GM21786 (cell line): ENCODE results near the gene VSX1.

Experiments
- ATAC-seq: cut with Tn5 transposase; IDR thresholded peaks from one replicate; pipeline ENCODE4 v1.9.1; 2021; ENCODE audit not compliant: unreplicated experiment

The VSX1 gene

DNA sequence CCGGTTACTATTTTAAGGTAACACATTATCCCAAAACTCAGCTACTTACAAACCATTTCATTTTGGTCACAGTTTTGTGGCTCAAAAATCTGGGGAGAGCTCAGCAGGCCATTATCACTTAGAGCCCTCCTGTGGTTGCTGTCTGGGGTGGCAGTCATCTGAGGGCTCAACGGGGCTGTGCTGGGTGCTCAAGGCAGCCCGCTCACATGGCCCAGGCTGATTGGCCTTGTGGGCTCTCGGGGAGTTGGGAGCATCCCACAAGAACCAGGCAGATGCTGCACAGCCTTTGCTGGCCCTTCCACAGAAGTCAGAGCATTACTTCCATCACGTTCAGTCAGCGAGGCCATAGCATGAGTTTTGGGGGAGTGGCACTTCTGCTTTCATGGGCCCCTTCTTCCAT is 6.3 kb upstream of the VSX1 start:
- no peak for ATAC-seq

DNA sequence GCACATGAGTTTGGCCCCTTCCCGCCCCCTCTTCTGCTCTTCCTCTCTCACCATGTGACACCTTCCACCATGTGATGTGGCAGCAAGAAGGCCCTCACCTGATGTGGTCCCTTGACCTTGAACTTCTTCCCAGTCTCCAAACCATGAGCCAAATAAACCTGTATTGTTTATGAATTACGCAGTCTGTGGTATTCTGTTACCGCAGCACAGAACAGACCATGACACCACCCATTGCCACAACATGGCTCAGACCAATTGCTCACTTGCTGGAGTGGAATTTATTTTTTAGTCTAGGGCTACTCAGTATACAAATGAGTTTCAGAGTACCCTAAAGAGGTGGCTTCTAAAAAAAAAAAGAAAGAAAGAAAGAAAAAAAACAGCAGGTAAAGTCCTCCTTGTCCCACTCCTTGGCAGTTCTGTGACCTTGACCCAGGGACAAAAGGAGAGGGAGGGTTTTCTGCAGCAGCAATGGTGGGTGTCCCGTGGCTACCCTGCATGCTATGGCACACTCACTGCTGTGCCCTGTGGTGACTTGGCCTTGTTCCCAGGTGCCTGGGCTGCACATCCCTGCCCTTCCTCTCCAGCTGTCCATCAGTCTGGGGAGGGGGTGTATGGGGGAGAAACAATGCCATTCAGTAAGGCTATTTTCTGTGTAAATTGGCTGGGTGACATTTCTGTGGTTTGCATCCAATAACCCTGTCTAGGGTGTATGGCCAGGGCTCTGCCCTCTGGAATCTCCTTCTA is 5.4 kb upstream of the VSX1 start:
- no peak for ATAC-seq

DNA sequence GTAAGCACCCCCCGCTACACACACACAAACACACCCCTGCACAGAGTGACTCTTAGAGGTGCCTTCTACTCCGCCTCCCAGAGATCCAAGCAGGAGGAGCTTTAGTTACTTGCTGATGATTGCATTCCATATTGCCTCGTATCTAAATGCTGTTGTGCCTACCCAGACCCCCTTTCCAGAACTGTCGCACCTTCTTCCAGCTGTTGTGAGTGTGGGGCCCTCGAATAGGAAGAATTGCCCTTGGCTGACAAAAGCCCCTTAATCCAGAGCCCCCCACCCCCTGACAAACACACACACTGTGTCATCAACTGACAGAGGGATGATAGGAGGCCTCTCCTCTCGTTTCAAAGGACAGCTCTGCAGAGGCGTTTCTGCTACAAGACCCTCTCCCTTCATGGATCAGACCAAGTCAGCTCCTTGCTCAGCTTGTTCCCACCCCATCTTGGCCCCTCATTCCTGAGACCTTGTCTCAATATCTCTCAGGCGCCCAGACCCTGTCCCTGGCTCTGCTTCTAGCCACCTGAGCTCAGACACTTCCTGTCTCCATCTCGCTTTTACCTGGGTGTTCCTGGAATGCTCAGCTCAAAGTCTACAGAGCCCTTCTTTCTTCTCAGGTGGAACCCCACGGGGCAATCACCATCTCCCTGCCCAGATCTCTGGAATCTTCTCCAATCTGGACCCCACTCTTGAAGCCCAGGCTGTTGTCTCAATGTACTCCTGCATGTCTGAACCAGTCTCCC is 4.0 kb upstream of the VSX1 start:
- no peak for ATAC-seq

DNA sequence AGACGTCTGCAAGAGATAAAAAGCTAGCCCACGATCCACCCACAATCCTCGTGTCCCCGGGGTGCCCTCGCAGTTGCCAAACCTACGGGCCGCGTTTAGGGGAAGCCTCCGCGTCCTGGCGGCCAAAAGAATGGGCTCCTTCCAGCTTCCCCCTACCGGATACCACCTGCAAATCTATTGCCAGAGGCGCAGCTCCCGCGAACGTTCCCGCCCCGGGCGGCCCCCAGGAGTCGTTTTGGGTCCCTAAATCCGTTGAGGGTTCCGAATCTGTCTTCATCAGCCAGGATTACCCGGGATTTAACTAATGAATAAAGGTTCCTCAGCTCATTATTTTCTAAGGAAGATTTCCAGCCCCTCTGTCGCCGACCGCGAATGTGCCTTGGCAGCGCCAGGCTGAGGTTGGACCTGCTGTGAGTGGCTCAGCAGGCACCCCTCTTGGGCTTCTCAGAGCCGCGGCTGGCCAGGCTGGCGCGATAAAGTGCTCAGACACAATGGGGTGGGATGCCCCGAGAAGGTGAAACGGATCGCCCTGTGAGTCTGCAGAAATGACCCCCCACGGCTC is 2.8 kb upstream of the VSX1 start:
- ATAC-seq = no peak

DNA sequence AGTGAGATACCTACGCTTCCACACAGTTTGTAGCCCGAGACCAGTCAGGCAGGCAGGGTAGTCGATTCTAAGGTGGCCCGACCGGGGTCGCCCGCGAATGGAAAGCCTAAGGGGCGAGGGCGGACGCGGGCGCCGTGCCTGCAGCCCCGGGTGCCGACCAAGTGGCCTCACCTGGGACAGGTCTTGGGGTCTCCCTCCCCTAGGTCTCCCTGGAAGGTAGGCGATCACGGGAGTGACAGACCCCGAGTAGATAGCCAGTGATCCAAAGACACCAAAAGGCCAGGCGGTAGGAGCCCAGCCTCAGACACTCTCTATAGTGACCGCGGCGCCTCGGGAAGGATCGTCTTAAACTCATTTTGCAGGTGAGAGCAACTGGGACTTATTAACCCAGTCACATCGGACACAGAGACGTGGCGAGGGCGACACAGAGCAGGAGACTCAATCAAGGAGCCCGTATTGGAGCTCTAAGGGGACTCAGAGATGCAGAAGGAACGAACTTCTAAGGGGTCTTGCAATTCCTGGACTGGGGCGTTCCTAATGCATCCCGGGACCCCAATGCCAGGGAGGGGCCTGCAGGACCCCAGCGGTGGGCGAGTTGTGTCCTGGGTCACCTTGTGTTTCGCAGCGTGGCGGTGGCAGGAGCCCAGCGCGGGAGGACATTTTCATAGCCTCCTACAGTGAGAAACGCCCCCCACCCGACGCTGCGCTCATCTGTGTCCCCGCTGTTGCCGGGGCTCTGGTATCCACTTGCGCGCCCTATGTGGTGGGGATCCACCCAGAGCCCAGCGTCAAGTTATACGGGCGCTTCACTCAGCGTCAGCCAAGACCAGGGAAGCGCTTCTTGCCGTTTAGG is 2.1 kb upstream of the VSX1 start:
- no peak for ATAC-seq

DNA sequence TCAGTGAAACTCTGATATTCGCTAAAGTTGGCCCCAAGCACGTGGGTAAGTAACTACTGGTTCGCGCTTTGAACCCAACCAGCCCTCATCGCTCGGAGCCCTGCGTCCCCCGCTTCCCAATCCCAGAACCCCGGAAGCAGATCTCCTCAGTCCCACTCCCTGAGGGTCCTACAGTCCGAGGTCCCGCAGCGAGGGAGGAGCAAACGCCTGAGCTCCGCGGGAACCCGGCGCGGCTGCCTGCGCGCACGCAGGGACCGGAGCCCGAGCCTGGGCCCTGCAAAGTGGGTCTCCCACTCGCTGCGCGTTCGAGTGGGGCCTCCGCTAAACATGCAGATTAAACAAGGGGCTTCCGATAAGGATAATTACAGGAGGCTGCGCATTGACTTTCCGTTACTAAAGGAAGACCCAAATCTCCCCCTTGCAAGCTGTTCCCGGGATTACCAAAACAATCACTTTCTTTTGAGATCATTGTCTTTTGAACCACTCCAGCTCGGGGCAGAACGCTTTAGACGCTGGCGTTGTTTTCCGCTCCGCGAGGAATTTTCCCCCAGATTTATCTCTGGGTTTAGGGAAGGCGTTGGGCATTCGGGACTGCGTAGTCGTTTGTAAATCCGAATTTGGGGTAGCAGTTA is 1.3 kb upstream of the VSX1 start:
- no peak for ATAC-seq

DNA sequence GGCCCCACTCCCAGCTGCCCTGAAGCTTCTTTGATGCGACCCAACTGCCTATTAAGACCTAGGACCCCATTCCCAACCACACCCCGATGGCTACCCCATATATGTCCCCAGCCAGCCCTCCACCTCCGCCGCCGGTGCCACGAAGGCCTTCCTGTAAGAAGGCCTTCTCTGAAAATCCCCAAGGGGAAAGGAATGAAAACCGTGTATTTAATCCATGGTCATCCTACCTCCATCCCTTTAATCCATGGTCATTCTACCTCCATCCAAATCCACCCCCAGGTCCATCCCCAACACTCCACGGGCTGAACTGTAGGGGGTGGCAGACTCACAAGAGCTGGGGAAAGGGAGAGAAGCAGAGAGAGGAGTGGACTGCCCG is 545 bp upstream of the VSX1 start:
- ATAC-seq = no peak

DNA sequence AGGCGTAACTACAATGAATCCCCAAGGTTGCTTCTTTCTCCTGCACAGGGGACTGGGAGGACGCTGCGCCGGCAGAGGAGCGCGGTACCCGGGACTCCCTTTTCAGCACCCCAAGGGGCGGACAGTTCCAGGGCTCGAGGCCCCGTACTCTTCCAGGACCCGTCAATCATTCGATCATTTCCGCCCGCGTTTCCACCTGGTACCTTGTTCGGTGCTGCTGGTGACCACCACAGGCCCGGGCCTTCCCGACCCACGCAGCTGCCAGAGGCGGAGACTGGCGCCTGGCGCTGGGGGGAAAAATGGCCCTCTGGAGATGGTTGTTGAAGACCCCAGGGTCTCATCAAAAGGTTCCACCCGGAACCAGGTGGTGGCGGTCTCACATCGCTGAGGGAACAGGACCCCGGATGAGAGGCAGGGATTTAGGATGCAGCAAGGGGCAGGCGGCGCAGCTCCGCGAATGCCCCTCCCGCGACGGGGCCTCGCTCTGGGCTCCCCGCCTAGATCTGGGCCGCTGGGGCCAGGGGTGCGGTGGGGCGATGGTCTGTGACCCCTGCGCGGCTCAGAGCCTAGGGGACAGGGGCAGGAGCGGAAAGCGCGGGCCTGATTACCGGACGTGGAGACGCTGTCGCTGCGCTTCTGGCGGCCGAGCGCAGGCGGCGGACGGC is 744 bp downstream of the VSX1 start:
- no peak for ATAC-seq

DNA sequence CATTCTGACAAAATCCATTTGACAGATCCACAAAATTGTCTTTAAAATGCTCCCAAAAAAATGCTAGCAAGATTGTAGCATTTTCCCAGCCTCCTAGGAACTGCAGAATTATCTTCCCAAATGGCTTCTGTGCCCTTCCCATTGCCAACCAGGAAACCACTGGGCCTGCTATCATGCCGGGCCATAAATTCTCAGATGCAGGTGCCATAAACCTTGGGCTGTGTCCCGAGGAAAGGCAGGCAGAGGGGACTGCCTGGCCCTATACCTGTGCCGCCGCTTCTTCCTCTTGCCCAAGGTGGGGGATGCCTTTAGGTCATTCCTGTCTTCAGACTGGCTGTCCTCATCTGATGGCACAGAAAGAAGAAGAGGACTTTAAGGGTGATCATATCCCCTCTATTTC is 2.8 kb downstream of the VSX1 start:
- no peak for ATAC-seq

DNA sequence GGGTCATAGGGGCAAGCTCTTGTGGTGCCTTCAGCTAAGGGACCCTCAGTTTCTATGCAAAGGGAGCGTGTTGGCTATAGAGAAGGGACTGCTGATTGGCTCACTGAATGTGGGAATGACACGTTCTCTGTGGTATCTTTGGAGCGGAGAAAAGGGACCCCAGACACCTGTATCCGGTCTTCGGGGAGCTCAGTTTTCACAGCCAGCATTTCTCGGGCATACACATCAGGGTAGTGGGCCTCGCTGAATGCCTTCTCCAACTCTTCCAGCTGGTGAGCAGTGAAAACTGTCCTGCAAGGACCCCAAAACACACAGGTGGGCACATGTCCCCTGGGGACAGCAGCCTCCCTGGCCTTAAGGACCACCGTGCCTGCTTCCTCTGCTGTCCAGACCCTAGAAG is 3.3 kb downstream of the VSX1 start:
- no peak for ATAC-seq

DNA sequence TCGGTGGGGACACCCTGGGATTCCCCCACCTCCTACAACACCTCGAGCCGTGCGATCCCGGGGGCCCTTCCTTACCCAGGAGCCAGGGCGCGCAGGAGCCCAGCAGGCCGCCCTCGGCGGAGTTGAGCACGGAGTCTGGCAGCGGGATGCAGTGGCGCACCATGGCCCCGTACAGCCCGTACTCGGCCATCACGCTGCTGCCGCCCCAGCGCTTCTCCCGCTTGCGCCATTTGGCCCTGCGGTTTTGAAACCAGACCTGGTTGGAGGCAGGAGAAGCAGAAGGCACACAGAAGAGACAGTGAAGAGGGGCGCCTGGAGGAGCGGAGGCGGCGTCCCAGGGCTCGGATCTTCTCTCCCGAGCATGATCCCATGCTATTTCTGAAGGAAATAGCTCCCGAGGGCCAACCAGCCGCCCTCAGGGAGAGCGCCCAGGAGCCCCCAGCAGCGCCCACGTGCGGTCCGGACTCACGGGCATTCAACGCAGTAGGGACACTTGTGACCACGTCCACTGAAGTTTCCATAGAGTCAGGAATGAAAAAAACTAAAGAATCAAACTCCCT is 4.3 kb downstream of the VSX1 start:
- ATAC-seq = no peak

DNA sequence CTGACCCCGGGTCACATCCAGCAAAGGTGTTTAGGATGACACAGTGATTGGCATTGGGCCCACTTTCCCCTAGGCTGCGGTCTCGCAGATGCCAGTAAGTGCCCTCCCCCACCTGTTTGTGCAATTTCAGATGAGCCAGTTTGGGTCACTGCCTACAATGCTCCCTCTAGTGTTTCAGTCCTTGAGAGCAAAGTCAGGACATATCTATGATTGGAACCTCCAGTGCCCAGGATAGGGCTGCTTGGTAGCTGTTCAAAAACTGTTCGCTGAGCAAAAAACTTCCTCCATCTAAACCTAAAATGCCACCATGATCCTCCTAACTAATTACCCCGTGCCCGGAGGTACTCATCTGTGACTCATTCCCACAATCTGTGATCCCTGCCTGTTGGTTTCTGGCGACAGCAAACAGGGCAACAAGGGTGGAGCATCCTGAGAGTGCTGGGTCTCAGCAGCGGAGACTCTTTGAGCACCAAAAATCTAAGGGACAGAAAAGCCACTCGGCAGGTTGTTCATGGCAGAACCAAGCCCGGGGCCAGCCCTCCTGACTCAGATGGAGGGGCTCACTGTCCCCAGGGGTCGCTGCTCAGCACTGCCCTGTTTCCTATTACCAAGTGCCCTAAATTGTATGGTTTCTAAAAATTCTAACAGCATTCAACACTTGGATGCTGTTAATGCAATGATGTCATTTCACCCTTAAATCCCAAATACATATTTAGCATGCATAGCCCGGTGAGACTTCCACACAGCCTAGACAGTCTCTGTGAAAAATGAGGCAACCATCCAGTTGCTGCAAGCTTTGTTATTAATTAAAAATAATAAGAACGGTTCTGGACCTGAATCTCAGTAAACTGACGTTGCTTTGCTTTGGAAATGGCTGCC is 5.0 kb downstream of the VSX1 start:
- no peak for ATAC-seq

DNA sequence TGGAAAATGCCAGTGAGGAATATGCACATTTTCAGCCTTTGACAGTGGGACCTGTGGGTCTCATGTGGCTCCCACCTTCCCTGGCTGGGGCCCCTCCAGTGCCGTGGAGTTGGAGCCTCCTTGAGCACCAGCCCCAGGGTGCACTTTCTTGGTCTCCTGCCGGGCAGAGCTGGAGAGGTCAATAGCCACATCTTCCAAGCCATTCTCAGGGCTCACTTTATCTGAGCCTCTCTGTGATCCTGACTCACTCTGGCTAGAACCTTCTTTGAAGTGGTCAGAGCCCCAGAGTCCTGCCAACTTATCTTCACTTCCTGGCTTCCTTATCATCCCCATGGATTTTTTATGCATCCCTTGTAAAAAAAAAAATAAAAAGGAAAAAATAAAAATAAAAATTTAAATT is 5.7 kb downstream of the VSX1 start:
- no peak for ATAC-seq

DNA sequence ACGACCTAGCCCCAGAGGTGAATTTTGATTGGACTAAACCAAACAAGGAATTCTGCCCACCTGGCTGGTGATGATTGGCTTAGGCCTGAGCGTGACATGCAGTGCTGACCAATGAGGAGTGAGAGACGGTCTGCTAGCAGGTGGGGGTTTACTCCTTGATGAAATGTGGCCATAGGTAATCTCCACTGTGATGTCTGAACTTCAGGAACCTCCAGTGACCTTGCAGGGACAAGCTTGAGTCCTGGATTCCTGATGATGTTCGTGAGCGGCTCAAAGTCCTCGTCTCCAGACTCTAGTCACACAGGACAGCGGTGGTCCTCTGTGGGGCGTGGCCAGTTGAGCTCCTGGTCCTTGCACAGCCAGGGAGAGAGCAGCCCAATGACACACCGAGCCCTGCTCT is 8.4 kb downstream of the VSX1 start:
- no peak for ATAC-seq

DNA sequence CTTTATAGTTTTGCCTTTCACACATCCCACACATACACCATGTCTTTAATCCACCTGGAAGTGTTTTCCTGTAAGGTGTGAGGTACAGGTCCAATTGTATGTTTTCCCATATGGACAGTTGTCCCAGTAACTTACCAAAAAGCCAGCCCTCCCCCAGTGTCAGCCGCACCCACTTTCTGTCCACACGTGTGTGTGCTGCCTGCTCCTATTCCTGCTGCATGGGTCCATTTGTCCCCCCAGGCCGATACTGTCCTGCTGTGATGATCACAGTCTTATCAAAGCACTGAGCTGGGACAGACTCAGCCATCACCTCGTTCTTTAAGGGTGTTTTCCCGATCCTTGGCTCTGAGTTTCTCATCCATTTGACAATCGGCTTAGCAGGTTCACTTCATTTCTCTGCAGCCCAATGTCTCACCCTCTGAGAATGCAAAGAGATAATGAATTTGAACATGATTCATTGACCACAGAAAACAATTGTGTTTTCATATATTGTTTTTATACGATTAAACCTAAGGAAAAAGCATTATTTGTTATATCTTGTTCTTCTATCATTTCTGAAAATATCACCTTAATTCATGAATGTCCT is 9.6 kb downstream of the VSX1 start:
- ATAC-seq = no peak

DNA sequence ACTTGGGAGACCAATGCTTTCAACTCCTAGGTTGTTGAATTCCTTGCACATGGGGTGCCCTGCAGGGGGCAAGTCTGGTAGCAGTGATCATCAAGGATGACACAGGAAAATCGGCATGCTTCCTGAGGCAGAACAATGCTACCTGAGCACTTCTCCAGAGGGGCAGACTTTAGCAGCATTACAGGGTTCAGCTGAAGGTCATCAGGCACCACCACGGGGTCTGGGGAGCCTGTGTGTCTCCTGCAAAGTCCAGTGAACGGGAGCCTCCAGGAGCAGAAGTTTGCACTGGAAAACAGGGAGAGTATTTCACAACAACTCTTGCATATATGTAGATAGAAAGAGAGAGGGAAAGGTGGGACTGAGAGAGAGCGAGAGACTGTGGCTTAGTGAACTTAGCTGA is 10.2 kb downstream of the VSX1 start:
- ATAC-seq = no peak

DNA sequence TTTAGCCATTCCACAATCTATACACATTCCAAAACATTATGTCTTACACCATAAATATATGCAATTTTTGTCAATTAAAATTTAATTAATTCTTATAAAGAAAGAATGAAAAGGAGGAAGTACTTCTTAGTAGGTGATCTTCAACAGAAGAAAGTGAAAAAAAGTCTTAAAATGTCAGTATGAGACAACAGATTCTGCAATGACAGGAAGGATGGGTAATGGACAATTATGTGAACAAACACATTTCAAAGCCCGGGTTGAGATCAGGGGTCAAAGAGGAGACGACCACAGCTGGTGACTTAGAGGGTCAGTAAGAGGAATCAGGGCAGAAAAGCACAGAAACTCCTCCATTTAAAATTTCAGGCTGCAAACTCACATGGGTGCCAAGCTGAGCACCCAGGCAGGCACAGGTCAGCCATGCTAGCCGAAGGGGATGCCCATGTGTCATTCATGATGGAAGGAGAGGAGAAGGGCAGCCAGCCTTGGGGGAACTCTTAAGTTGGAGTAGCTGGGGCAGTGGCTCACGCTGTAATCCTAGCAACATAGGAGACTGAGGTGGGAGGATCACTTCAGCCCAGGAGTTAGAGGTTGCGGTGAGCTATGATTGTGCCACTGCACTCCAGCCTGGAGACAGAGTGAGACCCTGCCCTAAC is 11.0 kb downstream of the VSX1 start:
- no peak for ATAC-seq
